Vagina (tissue), 2 donors: ENCODE measurements around the gene MAN2B2. TPM values are rescaled to one million over a fixed set of nuclear protein-coding genes. Genes with fewer than 3 reads are reported as not detected.

Source experiments
- DNase-seq, 2 donors: peaks; one replicate each; pipeline ENCODE4 v3.0.0-alpha.2; 2017; ENCODE audit errors: extremely low spot score in 2 of 2
- H3K27ac ChIP-seq: fragments of 200-600 bp; sonication (generic); one replicate; pipeline ENCODE4 v1.5.1; 2019
- H3K27me3 ChIP-seq: fragments of 200-600 bp; sonication (generic); one replicate; pipeline ENCODE4 v1.5.1; 2019
- H3K36me3 ChIP-seq, 2 donors: fragments of 200-600 bp; sonication (generic); one replicate each; pipeline ENCODE4 v1.5.1; 2017 to 2019
- H3K4me1 ChIP-seq: fragments of 200-600 bp; sonication (generic); one replicate; pipeline ENCODE4 v1.5.1; 2019
- H3K4me3 ChIP-seq, 2 donors: fragments of 200-600 bp; sonication (generic); 1 replicate in 1 of 2; 2 replicates in 1 of 2; pipeline ENCODE4 v1.5.1; 2016 to 2019
- H3K9me3 ChIP-seq: fragments of 200-600 bp; sonication (generic); one replicate; pipeline ENCODE4 v1.5.1; 2019
- POLR2A ChIP-seq, 2 donors: fragments of 450-650 bp; IDR thresholded peaks; one replicate each; pipeline ENCODE4 v1.6.1; 2017; ENCODE audit warnings: antibody characterized with exemption in 2 of 2, mild to moderate bottlenecking in 2 of 2, moderate library complexity in 2 of 2
- POLR2AphosphoS5 ChIP-seq, 2 donors: sonication (generic); formaldehyde crosslinking; IDR thresholded peaks; one replicate each; pipeline ENCODE4 v1.9.0; 2017; ENCODE audit warnings: antibody characterized with exemption in 2 of 2, mild to moderate bottlenecking in 2 of 2, low read depth in 1 of 2; ENCODE audit not compliant: insufficient read depth in 1 of 2
- intact Hi-C: fragments of 100-400 bp; cut with DNase I; formaldehyde crosslinking; loops from one replicate; pipeline ENCODE4 v1.15.1; 2023
- total RNA-seq: library from RNA; depleted of rRNA; stranded (reverse); fragments of >200 nt; gene quantifications from one replicate; pipeline ENCODE4 v1.2.3, GENCODE V29; 2016
- TF ChIP-seq, protein P1 (sequence below), 3 experiments: fragments of 450-650 bp in 2 of 3; fragments of 200-600 bp in 1 of 3; sonication (generic) in 1 of 3; IDR thresholded peaks; one replicate each; pipeline ENCODE4 v1.5.1; 2017 to 2019; ENCODE audit warnings: antibody characterized with exemption in 3 of 3, mild to moderate bottlenecking in 2 of 3, moderate library complexity in 2 of 3

MAN2B2 gene
- total RNA-seq, 1 donor from 2014 or later = 26.3 TPM

DNA sequence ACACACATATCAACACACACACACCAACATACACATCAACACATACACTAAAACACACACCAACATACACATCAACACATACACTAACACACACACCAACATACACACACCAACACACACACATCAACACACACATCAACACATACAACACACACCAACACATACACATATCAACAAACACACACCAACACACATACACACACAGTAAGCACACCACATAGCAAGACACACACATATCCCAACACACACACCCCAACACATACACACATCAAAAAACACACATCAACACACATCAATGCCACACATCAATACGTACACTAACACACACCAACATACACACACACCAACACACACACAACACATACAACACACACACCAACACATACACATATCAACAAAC is 40.9 kb upstream of the MAN2B2 start:
- Histone ChIP-seq H3K4me3 (no peak overlapping the region), H3K27ac (no peak overlapping the region), H3K9me3 (no peaks in the 10 kb centered on the region), H3K27me3 (no peaks in the 10 kb centered on the region), H3K4me1 (no peaks in the 10 kb centered on the region), H3K36me3 (no peaks in the 10 kb centered on the region)
- no peak for TF ChIP-seq POLR2A (IDR thresholded peaks at IDR 0.05)
- no peak for TF ChIP-seq POLR2AphosphoS5 (IDR thresholded peaks at IDR 0.05; ENCODE audit: insufficient read depth in 1 of 2, low read depth in 1 of 2)
- TF ChIP-seq, protein P1, sequence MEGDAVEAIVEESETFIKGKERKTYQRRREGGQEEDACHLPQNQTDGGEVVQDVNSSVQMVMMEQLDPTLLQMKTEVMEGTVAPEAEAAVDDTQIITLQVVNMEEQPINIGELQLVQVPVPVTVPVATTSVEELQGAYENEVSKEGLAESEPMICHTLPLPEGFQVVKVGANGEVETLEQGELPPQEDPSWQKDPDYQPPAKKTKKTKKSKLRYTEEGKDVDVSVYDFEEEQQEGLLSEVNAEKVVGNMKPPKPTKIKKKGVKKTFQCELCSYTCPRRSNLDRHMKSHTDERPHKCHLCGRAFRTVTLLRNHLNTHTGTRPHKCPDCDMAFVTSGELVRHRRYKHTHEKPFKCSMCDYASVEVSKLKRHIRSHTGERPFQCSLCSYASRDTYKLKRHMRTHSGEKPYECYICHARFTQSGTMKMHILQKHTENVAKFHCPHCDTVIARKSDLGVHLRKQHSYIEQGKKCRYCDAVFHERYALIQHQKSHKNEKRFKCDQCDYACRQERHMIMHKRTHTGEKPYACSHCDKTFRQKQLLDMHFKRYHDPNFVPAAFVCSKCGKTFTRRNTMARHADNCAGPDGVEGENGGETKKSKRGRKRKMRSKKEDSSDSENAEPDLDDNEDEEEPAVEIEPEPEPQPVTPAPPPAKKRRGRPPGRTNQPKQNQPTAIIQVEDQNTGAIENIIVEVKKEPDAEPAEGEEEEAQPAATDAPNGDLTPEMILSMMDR (IDR thresholded peaks at IDR 0.05) = no peak
- intact Hi-C loops = no loop called here
- no peak for DNase-seq

- no peaks in the 10 kb centered on the region for H3K36me3 ChIP-seq
- no peak for DNase-seq
- intact Hi-C loops = no loop called here
- no peak for TF ChIP-seq POLR2AphosphoS5 (IDR thresholded peaks at IDR 0.05; ENCODE audit: insufficient read depth in 1 of 2, low read depth in 1 of 2)
- TF ChIP-seq, protein P1 (IDR thresholded peaks at IDR 0.05) = no peak
- TF ChIP-seq POLR2A (IDR thresholded peaks at IDR 0.05) = no peak
- H3K9me3 ChIP-seq = no peaks in the 10 kb centered on the region
- no peak overlapping the region for H3K27ac ChIP-seq
- H3K27me3 ChIP-seq = no peaks in the 10 kb centered on the region
- H3K4me3 ChIP-seq = no peak overlapping the region
- H3K4me1 ChIP-seq = no peaks in the 10 kb centered on the region
These were observed 40.2 kb upstream of the MAN2B2 start for GRCh38 chr4:6534618-6535328.

GRCh38 chr4:6535329-6535692 is 39.7 kb upstream of the MAN2B2 start:
- DNase-seq = no peak
- Histone ChIP-seq H3K27me3 (no peaks in the 10 kb centered on the region), H3K4me3 (no peak overlapping the region), H3K9me3 (peaks cover under 1% of the 10 kb centered on the region), H3K36me3 (no peaks in the 10 kb centered on the region), H3K4me1 (no peaks in the 10 kb centered on the region), H3K27ac (no peak overlapping the region)
- intact Hi-C loops = no loop called here
- TF ChIP-seq POLR2AphosphoS5 (IDR thresholded peaks at IDR 0.05; ENCODE audit: insufficient read depth in 1 of 2, low read depth in 1 of 2) = no peak
- TF ChIP-seq, protein P1 (IDR thresholded peaks at IDR 0.05) = no peak

DNA sequence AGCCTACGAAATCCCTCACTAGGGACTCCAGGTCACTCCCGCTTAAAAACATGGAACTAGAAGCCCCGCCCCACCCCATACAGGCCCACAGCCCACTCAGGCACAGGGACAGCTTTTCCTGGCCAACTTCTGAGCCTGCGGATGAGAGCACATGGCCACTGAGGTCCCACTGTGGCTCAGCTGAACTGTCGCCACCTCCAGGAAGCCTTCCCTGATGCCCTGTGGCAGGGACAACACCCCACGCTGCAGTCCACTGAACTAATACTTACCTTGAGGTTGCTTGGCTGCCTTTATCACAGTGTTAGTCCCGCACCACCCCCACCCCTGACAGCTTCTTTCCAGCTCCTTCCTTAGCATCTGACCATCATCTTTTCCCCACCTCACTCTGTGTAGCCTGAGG is 39.3 kb upstream of the MAN2B2 start:
- no peaks in the 10 kb centered on the region for H3K4me1 ChIP-seq
- H3K27me3 ChIP-seq = no peaks in the 10 kb centered on the region
- intact Hi-C loops = no loop called here
- TF ChIP-seq POLR2AphosphoS5 (IDR thresholded peaks at IDR 0.05; ENCODE audit: insufficient read depth in 1 of 2, low read depth in 1 of 2) = no peak
- no peak for TF ChIP-seq POLR2A (IDR thresholded peaks at IDR 0.05)
- TF ChIP-seq, protein P1 (IDR thresholded peaks at IDR 0.05) = no peak
- no peak overlapping the region for H3K4me3 ChIP-seq
- no peak for DNase-seq
- no peak overlapping the region for H3K27ac ChIP-seq
- no peaks in the 10 kb centered on the region for H3K36me3 ChIP-seq
- peaks cover 4% of the 10 kb centered on the region for H3K9me3 ChIP-seq

DNA sequence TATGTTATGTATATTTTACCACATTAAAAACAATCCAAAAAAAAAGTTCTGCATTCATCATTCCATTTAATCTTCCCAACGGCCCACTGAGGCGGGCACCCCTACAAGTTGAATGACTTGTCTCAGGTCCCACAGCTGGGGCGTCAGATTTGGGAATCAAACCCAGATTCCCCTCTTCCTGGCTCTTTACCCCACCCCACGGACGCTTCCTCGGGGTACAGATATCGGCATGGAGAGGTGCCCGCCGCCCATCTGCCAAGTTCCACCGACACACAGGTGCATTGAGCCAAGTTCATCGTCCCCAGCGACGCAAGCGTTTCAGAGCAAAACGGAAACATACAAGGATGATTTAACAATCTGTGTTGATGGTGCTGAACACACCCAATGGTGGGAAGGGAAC is 36.9 kb upstream of the MAN2B2 start:
- DNase-seq = no peak
- Histone ChIP-seq H3K4me1 (no peaks in the 10 kb centered on the region), H3K9me3 (peaks cover 7% of the 10 kb centered on the region), H3K27me3 (no peaks in the 10 kb centered on the region), H3K36me3 (no peaks in the 10 kb centered on the region), H3K27ac (no peak overlapping the region), H3K4me3 (no peak overlapping the region)
- intact Hi-C loops = no loop called here
- TF ChIP-seq POLR2AphosphoS5 (IDR thresholded peaks at IDR 0.05; ENCODE audit: insufficient read depth in 1 of 2, low read depth in 1 of 2) = no peak
- no peak for TF ChIP-seq POLR2A (IDR thresholded peaks at IDR 0.05)
- TF ChIP-seq, protein P1 (IDR thresholded peaks at IDR 0.05) = no peak
